ENCODE results near the gene DUOX2.

The DUOX2 gene

DNA sequence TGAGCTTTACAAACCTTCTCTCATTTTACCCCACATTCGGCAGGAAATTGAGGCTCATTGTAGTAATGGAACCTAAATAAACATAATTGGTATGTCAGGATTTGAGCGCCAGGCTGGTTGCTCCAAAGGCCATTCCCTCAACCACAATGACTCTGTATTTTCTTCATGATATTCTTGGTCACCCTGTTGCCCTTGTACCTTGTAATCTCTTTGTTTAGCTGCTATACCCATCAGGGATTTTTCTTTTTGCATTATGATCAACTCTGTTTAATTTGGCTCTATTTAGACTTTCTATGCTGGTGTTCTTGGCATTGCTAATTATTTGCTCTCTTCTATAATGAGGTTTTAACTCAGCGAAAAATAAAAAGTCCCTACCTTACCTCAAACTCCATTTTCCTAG lies 29.8 kb downstream of the DUOX2 start:
- Histone ChIP-seq H3K4me1 (ENCODE audit: control insufficient read depth, insufficient read depth, low read length) (peaks cover 3% of the 10 kb centered on the region; the same call in 1 of the 2 replicates), H3K9me3 (ENCODE audit: control insufficient read depth, insufficient read depth, low read depth, low read length) (no peaks in the 10 kb centered on the region), H3K4me3 (ENCODE audit: low read depth, low read length) (no peak overlapping the region), H3K27ac (ENCODE audit: extremely low read depth, low read depth, low read length) (no peak overlapping the region), H3K36me3 (ENCODE audit: control insufficient read depth in 2 of 2, insufficient read depth in 1 of 2, low read length in 2 of 2) (no peaks in the 10 kb centered on the region)
- CTCF ChIA-PET, result interaction anchor here (1.3 kb wide), 1 partner anchor 34 kb away, joined by 7 read pairs; no protein-coding TSS in a partner anchor
- POLR2A ChIA-PET, result no interaction called here
- TF ChIP-seq IKZF3 (tag by site-specific recombination; IDR thresholded peaks at IDR 0.05), result no peak
- TF ChIP-seq, protein P1, sequence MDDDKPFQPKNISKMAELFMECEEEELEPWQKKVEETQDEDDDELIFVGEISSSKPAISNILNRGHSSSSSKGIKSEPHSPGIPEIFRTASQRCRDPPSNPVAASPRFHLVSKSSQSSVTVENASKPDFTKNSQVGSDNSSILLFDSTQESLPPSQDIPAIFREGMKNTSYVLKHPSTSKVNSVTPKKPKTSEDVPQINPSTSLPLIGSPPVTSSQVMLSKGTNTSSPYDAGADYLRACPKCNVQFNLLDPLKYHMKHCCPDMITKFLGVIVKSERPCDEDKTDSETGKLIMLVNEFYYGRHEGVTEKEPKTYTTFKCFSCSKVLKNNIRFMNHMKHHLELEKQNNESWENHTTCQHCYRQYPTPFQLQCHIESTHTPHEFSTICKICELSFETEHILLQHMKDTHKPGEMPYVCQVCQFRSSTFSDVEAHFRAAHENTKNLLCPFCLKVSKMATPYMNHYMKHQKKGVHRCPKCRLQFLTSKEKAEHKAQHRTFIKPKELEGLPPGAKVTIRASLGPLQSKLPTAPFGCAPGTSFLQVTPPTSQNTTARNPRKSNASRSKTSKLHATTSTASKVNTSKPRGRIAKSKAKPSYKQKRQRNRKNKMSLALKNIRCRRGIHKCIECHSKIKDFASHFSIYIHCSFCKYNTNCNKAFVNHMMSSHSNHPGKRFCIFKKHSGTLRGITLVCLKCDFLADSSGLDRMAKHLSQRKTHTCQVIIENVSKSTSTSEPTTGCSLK (tag by site-specific recombination; IDR thresholded peaks at IDR 0.05), result no peak
- TF ChIP-seq, protein P2, sequence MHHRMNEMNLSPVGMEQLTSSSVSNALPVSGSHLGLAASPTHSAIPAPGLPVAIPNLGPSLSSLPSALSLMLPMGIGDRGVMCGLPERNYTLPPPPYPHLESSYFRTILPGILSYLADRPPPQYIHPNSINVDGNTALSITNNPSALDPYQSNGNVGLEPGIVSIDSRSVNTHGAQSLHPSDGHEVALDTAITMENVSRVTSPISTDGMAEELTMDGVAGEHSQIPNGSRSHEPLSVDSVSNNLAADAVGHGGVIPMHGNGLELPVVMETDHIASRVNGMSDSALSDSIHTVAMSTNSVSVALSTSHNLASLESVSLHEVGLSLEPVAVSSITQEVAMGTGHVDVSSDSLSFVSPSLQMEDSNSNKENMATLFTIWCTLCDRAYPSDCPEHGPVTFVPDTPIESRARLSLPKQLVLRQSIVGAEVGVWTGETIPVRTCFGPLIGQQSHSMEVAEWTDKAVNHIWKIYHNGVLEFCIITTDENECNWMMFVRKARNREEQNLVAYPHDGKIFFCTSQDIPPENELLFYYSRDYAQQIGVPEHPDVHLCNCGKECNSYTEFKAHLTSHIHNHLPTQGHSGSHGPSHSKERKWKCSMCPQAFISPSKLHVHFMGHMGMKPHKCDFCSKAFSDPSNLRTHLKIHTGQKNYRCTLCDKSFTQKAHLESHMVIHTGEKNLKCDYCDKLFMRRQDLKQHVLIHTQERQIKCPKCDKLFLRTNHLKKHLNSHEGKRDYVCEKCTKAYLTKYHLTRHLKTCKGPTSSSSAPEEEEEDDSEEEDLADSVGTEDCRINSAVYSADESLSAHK (tag by site-specific recombination; IDR thresholded peaks at IDR 0.05), result no peak
- no peak for TF ChIP-seq ZNF335 (tag by site-specific recombination; conservative IDR thresholded peaks at IDR 0.05)
- TF ChIP-seq, protein P3, sequence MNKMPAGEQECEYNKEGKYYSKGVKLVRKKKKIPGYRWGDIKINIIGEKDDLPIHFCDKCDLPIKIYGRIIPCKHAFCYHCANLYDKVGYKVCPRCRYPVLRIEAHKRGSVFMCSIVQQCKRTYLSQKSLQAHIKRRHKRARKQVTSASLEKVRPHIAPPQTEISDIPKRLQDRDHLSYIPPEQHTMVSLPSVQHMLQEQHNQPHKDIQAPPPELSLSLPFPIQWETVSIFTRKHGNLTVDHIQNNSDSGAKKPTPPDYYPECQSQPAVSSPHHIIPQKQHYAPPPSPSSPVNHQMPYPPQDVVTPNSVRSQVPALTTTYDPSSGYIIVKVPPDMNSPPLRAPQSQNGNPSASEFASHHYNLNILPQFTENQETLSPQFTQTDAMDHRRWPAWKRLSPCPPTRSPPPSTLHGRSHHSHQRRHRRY (tag by site-specific recombination; IDR thresholded peaks at IDR 0.05), result no peak
- TF ChIP-seq, protein P4, sequence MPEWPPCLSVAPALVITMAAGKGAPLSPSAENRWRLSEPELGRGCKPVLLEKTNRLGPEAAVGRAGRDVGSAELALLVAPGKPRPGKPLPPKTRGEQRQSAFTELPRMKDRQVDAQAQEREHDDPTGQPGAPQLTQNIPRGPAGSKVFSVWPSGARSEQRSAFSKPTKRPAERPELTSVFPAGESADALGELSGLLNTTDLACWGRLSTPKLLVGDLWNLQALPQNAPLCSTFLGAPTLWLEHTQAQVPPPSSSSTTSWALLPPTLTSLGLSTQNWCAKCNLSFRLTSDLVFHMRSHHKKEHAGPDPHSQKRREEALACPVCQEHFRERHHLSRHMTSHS (tag by site-specific recombination; IDR thresholded peaks at IDR 0.05), result no peak
- TF ChIP-seq ZNF16 (tag by site-specific recombination; IDR thresholded peaks at IDR 0.05; ENCODE audit: low read depth), result no peak
- TF ChIP-seq ZNF155 (tag by site-specific recombination; IDR thresholded peaks at IDR 0.05), result no peak
- TF ChIP-seq ZNF23 (tag by site-specific recombination; IDR thresholded peaks at IDR 0.05; ENCODE audit: borderline replicate concordance), result no peak
- no peak for TF ChIP-seq MZF1 (tag by site-specific recombination; IDR thresholded peaks at IDR 0.05; ENCODE audit: borderline replicate concordance)
- no peak for TF ChIP-seq ZNF114 (tag by site-specific recombination; IDR thresholded peaks at IDR 0.05)
- TF ChIP-seq, protein P5, sequence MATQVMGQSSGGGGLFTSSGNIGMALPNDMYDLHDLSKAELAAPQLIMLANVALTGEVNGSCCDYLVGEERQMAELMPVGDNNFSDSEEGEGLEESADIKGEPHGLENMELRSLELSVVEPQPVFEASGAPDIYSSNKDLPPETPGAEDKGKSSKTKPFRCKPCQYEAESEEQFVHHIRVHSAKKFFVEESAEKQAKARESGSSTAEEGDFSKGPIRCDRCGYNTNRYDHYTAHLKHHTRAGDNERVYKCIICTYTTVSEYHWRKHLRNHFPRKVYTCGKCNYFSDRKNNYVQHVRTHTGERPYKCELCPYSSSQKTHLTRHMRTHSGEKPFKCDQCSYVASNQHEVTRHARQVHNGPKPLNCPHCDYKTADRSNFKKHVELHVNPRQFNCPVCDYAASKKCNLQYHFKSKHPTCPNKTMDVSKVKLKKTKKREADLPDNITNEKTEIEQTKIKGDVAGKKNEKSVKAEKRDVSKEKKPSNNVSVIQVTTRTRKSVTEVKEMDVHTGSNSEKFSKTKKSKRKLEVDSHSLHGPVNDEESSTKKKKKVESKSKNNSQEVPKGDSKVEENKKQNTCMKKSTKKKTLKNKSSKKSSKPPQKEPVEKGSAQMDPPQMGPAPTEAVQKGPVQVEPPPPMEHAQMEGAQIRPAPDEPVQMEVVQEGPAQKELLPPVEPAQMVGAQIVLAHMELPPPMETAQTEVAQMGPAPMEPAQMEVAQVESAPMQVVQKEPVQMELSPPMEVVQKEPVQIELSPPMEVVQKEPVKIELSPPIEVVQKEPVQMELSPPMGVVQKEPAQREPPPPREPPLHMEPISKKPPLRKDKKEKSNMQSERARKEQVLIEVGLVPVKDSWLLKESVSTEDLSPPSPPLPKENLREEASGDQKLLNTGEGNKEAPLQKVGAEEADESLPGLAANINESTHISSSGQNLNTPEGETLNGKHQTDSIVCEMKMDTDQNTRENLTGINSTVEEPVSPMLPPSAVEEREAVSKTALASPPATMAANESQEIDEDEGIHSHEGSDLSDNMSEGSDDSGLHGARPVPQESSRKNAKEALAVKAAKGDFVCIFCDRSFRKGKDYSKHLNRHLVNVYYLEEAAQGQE (tag by site-specific recombination; IDR thresholded peaks at IDR 0.05), result no peak
- TF ChIP-seq, protein P6, sequence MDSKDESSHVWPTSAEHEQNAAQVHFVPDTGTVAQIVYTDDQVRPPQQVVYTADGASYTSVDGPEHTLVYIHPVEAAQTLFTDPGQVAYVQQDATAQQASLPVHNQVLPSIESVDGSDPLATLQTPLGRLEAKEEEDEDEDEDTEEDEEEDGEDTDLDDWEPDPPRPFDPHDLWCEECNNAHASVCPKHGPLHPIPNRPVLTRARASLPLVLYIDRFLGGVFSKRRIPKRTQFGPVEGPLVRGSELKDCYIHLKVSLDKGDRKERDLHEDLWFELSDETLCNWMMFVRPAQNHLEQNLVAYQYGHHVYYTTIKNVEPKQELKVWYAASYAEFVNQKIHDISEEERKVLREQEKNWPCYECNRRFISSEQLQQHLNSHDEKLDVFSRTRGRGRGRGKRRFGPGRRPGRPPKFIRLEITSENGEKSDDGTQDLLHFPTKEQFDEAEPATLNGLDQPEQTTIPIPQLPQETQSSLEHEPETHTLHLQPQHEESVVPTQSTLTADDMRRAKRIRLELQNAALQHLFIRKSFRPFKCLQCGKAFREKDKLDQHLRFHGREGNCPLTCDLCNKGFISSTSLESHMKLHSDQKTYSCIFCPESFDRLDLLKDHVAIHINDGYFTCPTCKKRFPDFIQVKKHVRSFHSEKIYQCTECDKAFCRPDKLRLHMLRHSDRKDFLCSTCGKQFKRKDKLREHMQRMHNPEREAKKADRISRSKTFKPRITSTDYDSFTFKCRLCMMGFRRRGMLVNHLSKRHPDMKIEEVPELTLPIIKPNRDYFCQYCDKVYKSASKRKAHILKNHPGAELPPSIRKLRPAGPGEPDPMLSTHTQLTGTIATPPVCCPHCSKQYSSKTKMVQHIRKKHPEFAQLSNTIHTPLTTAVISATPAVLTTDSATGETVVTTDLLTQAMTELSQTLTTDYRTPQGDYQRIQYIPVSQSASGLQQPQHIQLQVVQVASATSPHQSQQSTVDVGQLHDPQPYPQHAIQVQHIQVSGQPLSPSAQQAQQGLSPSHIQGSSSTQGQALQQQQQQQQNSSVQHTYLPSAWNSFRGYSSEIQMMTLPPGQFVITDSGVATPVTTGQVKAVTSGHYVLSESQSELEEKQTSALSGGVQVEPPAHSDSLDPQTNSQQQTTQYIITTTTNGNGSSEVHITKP (tag by site-specific recombination; IDR thresholded peaks at IDR 0.05), result no peak
- no peak for TF ChIP-seq ZFHX2 (tag by site-specific recombination; conservative IDR thresholded peaks at IDR 0.05)
- TF ChIP-seq ZNF350 (tag by site-specific recombination; IDR thresholded peaks at IDR 0.05), result no peak
- TF ChIP-seq ZNF239 (tag by site-specific recombination; IDR thresholded peaks at IDR 0.05), result no peak
- TF ChIP-seq, protein P7, sequence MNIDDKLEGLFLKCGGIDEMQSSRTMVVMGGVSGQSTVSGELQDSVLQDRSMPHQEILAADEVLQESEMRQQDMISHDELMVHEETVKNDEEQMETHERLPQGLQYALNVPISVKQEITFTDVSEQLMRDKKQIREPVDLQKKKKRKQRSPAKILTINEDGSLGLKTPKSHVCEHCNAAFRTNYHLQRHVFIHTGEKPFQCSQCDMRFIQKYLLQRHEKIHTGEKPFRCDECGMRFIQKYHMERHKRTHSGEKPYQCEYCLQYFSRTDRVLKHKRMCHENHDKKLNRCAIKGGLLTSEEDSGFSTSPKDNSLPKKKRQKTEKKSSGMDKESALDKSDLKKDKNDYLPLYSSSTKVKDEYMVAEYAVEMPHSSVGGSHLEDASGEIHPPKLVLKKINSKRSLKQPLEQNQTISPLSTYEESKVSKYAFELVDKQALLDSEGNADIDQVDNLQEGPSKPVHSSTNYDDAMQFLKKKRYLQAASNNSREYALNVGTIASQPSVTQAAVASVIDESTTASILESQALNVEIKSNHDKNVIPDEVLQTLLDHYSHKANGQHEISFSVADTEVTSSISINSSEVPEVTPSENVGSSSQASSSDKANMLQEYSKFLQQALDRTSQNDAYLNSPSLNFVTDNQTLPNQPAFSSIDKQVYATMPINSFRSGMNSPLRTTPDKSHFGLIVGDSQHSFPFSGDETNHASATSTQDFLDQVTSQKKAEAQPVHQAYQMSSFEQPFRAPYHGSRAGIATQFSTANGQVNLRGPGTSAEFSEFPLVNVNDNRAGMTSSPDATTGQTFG (tag by site-specific recombination; IDR thresholded peaks at IDR 0.05; ENCODE audit: borderline replicate concordance), result no peak

Measured in HEK293 (cell line).